CD4-positive, alpha-beta T cell treated with Interleukin-10 for 1 hour (primary cell): ENCODE measurements around the gene ATG7.
"Not testable (repeated sequence)": the region's sequence is repeated elsewhere in the genome, so short reads cannot be mapped to it uniquely, and the experiment has no call there.

Experiments
- DNase-seq: peaks from one replicate; pipeline ENCODE4 v3.0.0-alpha.2; 2020

Gene ATG7

DNA sequence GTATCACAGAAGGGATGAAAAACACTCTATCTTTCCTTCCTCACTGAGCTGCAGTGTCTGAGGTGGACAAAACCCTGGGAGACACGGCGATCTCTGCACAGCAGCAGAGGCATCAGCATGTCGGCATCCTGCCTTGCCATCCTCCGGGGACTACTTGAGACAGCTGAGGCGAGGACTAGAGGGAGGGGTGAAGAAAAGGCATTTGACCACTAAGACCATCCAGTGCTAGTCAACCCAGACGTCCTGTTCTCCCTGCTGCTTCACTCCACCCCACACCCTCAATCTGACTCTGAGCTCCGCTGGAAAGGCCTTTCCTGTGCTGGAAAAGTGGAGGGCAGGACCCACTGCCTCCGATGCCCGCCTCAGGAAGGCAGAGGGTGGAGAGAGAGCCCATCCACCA, 304.3 kb downstream of the ATG7 start:
- no peak for DNase-seq

DNA sequence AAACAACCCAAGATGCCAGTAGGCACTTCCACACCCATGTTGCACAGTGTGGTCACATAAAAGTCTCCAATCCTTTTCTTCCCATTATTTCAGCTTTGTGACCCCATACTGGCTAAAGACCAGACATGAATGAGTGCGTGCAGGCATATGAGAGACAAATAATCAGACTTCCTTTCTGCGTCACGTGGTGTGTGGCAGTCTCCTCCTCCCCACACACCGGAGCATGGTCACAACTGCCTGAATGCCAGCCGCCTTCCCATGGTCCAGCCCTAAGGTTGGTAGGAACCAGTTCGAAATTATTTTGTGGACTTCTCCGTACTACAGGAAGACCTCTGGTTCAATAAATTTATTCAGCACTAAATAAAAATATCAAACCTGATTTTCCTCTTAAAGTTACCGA, 306.0 kb downstream of the ATG7 start:
- DNase-seq = no peak

DNA sequence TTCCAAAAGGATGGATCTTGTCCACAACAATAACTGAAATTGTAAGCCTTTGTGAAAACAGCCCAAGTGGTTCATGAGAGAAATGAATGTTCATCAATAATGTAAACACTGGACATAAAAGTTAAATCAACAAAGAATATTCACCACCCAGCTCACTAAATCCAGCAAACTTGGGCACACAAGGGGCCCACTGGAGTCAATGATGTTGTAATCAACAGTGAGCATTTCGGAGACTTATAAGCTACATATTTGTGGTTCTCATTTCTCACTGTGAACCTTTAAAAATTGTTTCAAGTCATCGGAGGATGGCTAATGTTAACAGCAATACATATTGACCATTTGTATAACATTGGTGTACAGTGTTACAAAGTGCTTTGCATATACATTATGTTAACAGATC, 308.4 kb downstream of the ATG7 start:
- no peak for DNase-seq

DNA sequence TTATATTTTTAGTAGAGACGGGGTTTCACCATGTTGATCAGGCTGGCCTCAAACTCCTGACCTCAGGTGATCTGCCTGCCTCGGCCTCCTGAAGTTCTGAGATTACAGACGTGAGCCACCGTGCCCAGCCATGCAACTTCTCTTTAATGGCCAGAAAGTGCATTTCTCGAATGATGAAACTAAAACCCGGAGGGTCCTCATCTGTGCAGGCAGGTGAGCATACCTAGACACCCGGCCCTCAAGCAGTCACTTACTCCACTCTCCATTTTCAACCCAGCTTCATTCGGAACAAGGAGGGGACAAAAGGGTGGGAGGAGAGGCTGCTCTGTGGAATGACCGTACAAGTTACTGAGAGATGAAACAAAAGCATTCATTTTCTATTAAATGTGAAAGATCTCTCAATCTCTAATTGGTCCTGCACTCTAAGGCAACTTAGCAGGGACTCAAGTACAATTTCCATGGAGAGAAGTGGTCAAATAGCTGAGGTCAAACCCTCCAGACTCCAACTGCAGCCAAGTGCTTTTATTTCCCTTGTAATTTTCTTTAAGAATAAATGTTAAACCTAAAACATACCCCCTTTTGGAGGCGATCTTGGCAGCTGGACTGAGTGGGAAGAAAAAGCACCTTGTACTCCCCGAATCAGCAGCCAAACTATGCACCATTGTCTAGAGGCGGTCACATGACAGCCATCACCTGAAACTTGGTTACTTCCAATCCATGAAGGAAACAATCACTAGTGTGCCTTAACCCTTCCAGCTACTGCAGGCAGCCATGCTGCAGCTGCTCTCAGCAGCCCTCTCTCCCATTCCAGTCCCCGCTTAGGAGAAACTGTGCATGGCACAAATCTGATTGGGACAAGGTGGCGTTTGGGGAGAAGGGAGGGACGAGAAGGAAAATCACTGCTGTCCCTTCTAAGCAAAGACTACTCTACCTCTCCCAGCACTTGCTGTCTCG, 309.3 kb downstream of the ATG7 start:
- no peak for DNase-seq

DNA sequence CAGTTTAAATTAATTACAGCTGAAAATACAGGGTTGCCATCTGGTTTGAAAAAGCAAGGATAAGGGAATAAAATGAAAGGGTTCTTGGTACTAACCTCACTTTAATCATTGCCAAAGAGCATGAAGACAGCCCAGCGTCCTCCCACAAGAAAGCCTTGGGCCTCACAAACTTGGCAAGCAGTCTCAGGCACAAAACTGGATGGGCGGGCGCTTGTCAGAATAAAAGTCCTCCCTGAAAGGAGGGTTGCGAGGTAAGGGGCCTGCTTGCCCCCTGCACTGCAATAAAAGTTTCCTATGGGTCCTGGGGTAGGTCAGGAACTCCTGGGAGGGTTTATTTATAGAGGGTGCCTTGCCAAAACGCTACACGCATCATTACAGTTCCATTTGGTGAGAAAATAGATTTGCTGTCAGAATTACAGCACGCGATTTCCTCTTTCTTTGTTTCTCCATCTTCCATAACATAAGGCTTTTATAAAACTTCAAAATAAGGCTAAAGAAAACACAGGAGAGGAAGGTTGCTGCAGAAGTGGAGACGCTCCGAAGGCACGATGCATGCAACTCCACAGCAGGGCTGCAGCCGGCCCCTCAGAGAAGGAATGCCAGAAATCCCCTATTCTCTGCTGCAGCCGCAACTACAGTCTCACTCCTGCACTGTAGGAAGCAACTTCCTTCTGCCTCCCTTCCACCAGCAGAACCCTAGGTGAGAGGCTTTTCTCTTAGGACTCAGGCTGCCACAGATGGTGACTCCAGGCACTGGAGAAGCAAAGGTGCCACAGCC, 310.2 kb downstream of the ATG7 start:
- no peak for DNase-seq

DNA sequence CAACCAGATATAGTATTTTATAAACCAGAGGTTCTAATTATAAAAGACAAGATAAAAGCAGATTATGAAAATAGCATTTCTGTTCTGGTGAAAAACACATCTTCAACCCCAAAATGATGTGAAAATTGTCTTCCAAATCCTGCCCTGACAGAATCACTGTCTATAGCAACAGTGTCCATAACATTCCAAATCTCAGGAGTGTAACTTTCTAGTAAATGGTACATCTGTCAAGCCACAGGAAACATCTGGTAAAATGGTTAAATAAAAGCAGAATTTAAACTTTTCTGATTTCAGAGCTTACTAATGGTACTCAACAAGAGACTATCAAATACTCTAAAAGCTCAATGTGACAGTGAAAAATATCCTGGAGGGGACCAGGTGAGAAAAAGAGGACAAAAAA, 311.0 kb downstream of the ATG7 start:
- DNase-seq = no peak

- no peak for DNase-seq
Measured at GRCh38 chr3:11583638-11584046, 311.4 kb downstream of the ATG7 start.

- DNase-seq = no peak
Measured at GRCh38 chr3:11584570-11584969, 312.4 kb downstream of the ATG7 start.

DNA sequence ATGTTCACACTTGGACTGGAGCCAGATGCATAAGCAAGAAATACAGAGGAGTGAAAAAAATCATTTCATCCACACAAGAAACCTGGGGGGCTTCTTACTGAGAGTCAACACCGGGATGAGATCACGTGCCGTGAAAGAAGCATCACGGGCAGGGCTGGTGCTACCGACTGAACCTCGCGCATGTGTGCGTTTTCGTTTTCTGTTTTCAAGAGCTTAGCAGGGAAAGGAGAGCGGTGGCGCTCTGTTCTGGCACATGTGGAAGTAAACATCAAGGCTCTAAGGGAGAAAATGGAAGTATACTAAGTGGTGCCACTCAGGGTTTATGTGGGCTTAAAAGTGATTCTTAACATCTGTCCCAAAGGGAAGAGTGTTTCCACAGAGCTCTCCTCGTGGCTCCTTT, 315.6 kb downstream of the ATG7 start:
- no peak for DNase-seq

DNA sequence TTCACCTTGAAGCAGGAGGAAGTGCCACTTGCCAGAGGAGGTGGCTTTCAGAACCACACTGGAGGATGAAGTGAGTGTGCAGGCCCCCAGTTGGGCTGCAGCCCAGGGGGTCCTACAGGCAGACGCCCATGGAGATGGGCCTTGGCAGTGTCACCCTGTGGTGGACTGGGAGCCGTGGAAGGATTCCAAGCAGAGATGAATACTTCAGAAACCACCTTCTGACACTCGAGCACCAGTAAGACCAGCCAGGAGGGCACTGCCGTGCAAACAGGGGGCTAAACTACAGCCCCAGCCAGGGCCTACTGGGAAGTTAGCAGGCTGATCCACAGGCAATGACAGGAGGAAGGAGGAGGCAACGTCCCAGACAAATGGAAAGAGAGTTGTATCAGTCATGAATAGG, 316.1 kb downstream of the ATG7 start:
- no peak for DNase-seq

DNA sequence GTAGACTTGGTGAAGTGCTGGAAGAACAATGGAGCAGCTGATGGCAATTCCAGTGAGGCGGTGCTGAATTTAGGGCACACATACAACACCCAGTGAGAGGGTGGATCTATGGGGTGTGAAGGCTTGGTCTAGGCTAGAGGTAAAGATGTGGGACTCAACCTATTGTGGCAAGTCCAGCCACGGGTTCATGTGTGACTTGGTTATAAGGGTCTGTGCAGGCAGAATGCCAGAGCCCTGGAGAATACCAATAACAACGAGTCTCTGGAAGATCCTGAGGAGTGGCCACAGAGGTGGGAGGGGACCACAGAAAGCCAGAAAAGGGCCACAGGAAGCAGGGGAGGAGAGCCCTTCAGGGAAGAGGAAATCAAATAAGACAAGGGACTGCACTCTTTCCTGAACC, 316.6 kb downstream of the ATG7 start:
- DNase-seq = no peak

DNA sequence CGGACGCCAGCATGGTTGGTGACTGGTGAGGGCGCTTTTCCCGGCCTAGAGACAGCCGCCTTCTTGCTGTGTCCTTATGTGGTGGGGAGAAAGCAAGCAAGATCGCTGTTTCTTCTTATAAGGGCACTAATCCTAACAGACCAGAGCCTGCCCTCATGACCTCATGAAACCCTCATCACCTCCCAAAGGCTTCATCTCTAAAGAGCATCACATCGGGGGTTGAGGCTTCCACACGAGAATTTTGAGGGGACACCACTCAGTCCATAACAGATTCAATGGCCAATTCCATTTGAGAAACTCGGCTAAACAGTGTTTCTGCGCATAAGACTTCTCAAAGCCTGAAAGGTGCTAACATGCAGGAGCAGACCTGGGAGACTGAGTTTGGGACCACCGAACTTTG, 317.5 kb downstream of the ATG7 start:
- DNase-seq = no peak

DNA sequence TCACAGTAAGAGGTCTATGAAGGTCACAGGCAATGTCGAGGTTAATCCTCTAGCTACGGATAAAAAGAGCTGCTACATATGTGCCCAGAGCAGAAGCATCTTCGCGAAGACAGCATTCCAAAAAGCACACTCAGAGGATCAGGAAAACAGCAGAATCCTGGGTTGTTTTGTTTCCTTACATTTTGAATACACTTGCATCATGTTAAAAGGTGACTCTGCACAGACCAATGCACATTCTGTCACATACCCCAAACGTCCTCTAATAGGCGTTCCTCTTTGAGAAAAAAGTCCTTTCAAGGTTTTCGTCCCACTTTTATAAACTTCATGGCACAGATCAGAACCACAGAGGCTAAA, 318.8 kb downstream of the ATG7 start:
- DNase-seq = no peak

- DNase-seq = no peak
Measured at GRCh38 chr3:11591391-11592282, 319.4 kb downstream of the ATG7 start.

DNA sequence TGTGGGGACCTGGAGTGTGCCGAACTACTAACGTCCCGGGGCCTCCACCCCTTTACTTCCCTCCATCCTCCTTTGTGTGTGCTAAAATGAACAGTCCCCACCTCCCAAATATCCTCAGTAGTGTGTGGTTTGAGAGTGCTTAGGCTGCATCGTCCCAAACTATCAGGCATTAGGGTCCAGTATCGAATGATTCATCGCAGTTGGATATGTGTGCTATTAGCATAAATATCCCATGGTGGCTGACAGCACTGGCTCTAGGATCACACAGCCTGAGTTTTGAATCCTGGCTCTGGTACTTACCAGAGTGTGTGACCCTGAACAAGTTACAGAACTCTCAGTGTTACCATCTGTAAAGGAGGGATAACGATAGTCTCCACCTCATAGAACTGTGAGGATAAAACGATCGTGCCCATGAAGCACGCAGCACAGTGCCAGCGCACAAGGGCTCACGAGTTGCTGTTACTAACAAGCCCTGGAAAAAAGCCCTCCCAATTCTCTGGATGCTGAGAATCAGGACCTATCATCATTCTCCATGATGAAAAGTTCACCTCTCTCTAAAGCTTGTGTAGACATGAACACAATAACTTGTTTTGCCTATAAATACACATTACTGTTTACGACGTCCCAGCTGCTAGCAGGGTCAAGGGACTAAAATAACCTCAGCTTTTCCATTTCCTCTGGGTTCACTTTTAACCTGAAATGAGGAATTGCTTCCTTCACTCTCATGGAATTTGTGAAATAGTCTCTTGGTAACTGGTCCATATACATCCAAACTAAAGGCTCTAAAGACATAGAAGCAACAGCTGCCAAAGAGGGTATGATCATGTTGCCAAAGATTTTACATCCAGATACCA, 320.5 kb downstream of the ATG7 start:
- no peak for DNase-seq

- no peak for DNase-seq
Measured at GRCh38 chr3:11593318-11594034, 321.3 kb downstream of the ATG7 start.

DNA sequence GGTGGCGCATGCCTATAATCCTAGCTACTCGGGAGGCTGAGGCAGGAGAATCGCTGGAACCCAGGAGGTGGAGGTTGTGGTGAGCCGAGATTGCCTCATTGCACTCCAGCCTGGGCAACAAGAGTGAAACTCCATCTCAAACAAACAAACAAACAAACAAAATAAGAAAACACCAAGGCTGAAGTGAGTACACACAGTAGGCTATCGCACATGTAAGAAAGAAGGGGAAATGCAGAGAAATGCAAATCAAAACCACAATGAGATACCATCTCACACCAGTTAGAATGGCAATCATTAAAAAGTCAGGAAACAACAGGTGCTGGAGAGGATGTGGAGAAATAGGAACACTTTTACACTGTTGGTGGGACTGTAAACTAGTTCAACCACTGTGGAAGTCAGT, 322.8 kb downstream of the ATG7 start:
- not testable (repeated sequence) for DNase-seq

DNA sequence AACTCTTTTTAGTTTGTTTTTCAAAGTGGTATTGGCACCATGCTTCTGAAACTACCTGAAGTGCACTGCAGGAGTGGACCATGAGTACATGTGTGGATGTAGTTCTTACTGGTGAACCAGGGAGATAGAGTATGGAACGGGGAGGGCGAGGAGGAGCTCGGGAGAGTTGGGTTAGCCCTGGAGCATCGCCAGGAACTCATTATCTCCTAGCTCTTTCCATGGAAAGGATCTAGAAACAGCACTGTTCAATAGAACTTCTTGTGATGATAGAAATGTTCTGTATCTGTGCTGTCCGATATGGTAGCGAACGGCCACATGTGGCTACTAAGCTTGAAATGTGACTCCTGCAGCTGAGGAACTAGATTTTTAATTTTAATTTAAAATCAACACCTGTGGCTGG, 324.2 kb downstream of the ATG7 start:
- DNase-seq = no peak

- no peak for DNase-seq
Measured at GRCh38 chr3:11600501-11601282, 328.5 kb downstream of the ATG7 start.

DNA sequence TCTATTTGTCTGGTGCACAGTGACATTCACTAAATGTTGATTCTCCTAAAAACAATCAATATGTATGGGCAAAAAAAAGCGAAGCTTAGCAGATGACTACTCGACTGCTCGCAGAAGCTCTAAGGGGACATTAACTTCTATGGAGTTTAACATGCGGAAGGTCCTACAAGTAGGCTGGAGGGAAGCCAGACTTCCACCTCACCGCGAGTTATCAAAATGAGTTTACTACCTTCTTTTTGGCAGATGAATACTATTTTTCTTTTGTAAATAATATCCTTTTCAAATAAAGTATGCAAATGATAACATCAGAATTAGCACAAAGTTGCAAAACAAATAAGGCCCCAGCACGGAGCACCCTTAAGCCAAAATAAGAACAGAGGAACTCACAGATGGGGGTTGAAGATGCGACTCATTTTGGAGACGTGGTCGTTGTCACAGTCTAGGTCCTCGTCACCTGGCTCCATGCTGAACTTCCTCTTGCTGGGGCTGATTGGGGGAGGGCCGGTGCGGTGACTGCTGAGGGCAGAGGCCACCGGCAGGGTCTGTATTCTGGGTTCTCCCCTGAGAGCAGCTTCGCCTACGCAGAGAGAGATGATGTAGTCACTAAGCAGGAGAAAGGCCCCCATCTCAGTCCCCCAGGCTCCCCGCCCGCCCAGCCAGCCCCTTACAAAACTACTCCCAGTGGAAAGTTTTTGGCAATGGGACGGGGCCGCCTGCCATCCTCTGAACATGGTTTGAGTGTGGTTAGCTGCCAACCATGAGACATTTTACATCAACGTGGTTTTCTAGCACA, 329.4 kb downstream of the ATG7 start:
- DNase-seq = no peak
